ENCODE data around the gene BTAF1.

Gene BTAF1

GRCh38 chr10:92054807-92055206 is 131.2 kb downstream of the BTAF1 start:
- no peak for DNase-seq

GRCh38 chr10:92062273-92062672 is 138.7 kb downstream of the BTAF1 start:
- DNase-seq = no peak

GRCh38 chr10:92064506-92064905 is 140.9 kb downstream of the BTAF1 start:
- DNase-seq = no peak

GRCh38 chr10:92066386-92066785 is 142.8 kb downstream of the BTAF1 start:
- no peak for DNase-seq

- no peak for DNase-seq
Measured at GRCh38 chr10:92068900-92069299, 145.3 kb downstream of the BTAF1 start.

- DNase-seq = no peak
Measured at GRCh38 chr10:92074126-92074887, 150.7 kb downstream of the BTAF1 start.

GRCh38 chr10:92075829-92076228 is 152.3 kb downstream of the BTAF1 start:
- DNase-seq = no peak

- DNase-seq = no peak
Measured at GRCh38 chr10:92076722-92077121, 153.2 kb downstream of the BTAF1 start.

GRCh38 chr10:92079003-92079402 is 155.4 kb downstream of the BTAF1 start:
- DNase-seq = no peak
